Neutrophil (primary cell): ENCODE results near the gene LCP1.

Experiments
- H3K27ac ChIP-seq: fragments of 200-600 bp; sonication (generic); 2 replicates; pipeline ENCODE4 v1.5.1; 2016; ENCODE audit warnings: mild to moderate bottlenecking, moderate library complexity
- H3K27me3 ChIP-seq: fragments of 200-600 bp; sonication (generic); 2 replicates; pipeline ENCODE4 v1.6.0; 2016; ENCODE audit warnings: mild to moderate bottlenecking
- H3K36me3 ChIP-seq: fragments of 200-600 bp; sonication (generic); 2 replicates; pipeline ENCODE4 v1.5.1; 2017
- H3K4me1 ChIP-seq, 2 experiments: fragments of 200-600 bp in 1 of 2; sonication (generic) in 1 of 2; 1 replicate in 1 of 2; 2 replicates in 1 of 2; pipeline versions ENCODE4 v1.5.1 to v1.6.1; 2013 to 2016; ENCODE audit warnings: low read depth in 1 of 2, low read length in 1 of 2, mild to moderate bottlenecking in 1 of 2, moderate library complexity in 1 of 2; ENCODE audit not compliant: control insufficient read depth in 1 of 2, insufficient read depth in 1 of 2
- H3K4me3 ChIP-seq, 2 experiments: fragments of 200-600 bp in 1 of 2; sonication (generic) in 1 of 2; 1 replicate in 1 of 2; 2 replicates in 1 of 2; pipeline ENCODE4 v1.5.1; 2013 to 2016; ENCODE audit warnings: low read depth in 1 of 2, low read length in 1 of 2, mild to moderate bottlenecking in 1 of 2, moderate library complexity in 1 of 2
- H3K9me3 ChIP-seq: fragments of 200-600 bp; sonication (generic); 2 replicates; pipeline ENCODE4 v1.5.1; 2016
- TF ChIP-seq, protein P1 (sequence below): fragments of 200-600 bp; sonication (generic); IDR thresholded peaks from 2 replicates; pipeline ENCODE4 v1.5.1; 2016; ENCODE audit warnings: antibody characterized with exemption

LCP1 gene

GRCh38 chr13:46134494-46134893 is 47.5 kb downstream of the LCP1 start:
- H3K4me3 ChIP-seq: no peak overlapping the region
- H3K36me3 ChIP-seq: peaks cover 100% of the 10 kb centered on the region
- peak overlapping the region; percentile 45 for H3K27ac ChIP-seq
- TF ChIP-seq, protein P1, sequence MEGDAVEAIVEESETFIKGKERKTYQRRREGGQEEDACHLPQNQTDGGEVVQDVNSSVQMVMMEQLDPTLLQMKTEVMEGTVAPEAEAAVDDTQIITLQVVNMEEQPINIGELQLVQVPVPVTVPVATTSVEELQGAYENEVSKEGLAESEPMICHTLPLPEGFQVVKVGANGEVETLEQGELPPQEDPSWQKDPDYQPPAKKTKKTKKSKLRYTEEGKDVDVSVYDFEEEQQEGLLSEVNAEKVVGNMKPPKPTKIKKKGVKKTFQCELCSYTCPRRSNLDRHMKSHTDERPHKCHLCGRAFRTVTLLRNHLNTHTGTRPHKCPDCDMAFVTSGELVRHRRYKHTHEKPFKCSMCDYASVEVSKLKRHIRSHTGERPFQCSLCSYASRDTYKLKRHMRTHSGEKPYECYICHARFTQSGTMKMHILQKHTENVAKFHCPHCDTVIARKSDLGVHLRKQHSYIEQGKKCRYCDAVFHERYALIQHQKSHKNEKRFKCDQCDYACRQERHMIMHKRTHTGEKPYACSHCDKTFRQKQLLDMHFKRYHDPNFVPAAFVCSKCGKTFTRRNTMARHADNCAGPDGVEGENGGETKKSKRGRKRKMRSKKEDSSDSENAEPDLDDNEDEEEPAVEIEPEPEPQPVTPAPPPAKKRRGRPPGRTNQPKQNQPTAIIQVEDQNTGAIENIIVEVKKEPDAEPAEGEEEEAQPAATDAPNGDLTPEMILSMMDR: no peak
- peaks cover 21% of the 10 kb centered on the region for H3K9me3 ChIP-seq
- H3K4me1 ChIP-seq: no peaks in the 10 kb centered on the region
- no peaks in the 10 kb centered on the region for H3K27me3 ChIP-seq

DNA sequence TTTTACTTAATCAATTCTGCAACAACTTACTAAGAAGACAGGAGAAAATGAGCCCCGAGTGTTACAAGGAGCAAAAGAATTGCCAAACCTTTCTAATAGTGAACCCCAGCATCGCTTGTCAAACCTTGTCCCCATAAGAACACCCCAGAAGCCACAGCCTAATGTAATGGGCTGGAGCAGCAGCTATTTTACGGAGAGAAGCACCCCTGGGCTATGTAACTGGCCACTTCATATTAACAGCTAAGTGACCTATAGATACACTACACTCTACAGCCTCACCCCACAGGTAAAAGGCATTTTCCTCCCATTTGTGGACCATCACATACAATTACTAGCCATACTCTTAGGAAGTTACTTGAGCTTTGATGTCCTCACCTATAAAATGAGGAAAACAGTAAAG is 49.9 kb downstream of the LCP1 start:
- TF ChIP-seq, protein P1: no peak
- peaks cover 100% of the 10 kb centered on the region for H3K36me3 ChIP-seq

DNA sequence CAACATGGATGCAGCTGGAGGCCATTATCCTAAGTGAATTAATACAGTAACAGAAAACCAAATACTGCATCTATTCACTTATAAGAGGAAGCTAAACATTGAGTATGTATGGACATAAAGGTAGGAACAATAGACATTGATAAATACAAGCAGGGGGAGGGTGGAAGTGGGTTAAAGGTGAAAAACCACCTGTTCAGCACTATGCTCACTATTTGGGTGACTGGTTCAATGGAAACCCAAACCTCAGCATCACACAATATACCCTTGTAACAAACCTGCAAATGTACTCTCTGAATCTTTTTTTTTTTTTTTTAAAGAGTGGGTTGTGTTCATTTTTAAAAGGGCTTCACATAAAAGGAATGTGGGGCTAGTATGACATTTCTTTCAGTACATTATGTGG is 50.3 kb downstream of the LCP1 start:
- TF ChIP-seq, protein P1: no peak
- no peaks in the 10 kb centered on the region for H3K4me1 ChIP-seq
- no peak overlapping the region for H3K27ac ChIP-seq
- H3K4me3 ChIP-seq: no peak overlapping the region
- peaks cover 100% of the 10 kb centered on the region for H3K36me3 ChIP-seq
- H3K27me3 ChIP-seq: no peaks in the 10 kb centered on the region
- peaks cover 13% of the 10 kb centered on the region for H3K9me3 ChIP-seq

More for the DNA sequence above, 49.9 kb downstream of the LCP1 start:
- H3K9me3 ChIP-seq: peaks cover 13% of the 10 kb centered on the region
- no peaks in the 10 kb centered on the region for H3K4me1 ChIP-seq
- peak overlapping the region; percentile 16 for H3K27ac ChIP-seq
- no peak overlapping the region for H3K4me3 ChIP-seq
- H3K27me3 ChIP-seq: no peaks in the 10 kb centered on the region

DNA sequence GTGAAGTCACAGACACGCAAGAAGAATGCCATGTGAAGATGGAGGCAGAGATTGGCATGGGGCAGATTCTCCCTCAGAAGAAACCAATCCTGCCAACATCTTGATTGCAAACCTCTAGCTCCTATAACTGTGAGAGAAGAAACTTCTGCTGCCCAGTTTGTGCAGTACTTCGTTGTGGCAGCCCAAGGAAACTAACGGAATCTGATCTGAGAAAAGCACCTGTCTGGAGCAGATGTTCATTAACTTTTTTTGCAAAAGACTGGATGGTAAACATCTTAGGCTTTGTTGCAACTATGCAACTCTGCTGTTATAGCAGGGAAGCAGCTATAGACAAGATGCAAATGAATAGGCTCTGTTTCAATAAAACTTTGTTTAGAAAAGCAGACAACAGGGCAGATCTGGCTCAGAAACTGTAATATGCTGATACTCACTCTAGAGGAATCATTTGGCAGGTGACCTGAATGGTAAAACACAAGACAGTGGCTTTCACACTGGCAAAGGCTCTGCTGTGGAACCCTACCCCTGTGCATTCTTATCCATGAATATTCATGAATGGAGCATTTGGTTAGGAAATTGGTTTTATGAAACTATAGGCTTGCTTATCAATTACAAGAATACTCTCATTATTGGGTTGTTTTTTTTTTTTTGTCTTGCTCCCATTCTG is 51.9 kb downstream of the LCP1 start:
- Histone ChIP-seq H3K27ac (no peak overlapping the region), H3K36me3 (peaks cover 100% of the 10 kb centered on the region)

GRCh38 chr13:46129124-46129523 is 52.9 kb downstream of the LCP1 start:
- no peak overlapping the region for H3K27ac ChIP-seq
- H3K36me3 ChIP-seq: peaks cover 92% of the 10 kb centered on the region

More for the DNA sequence above, 51.9 kb downstream of the LCP1 start:
- H3K9me3 ChIP-seq: peaks cover 13% of the 10 kb centered on the region
- H3K4me1 ChIP-seq: no peaks in the 10 kb centered on the region
- no peak overlapping the region for H3K4me3 ChIP-seq
- no peaks in the 10 kb centered on the region for H3K27me3 ChIP-seq
- TF ChIP-seq, protein P1: no peak

More at GRCh38 chr13:46129124-46129523, 52.9 kb downstream of the LCP1 start:
- H3K4me1 ChIP-seq: peaks cover 5 to 9% of the 10 kb centered on the region in 2 experiments
- H3K9me3 ChIP-seq: peaks cover 13% of the 10 kb centered on the region
- TF ChIP-seq, protein P1: no peak
- no peak overlapping the region for H3K4me3 ChIP-seq
- no peaks in the 10 kb centered on the region for H3K27me3 ChIP-seq
